CD4-positive, alpha-beta T cell (primary cell): Measurements from ENCODE around the gene CELF4. TPM values are rescaled to one million over a fixed set of nuclear protein-coding genes. Genes with fewer than 3 reads are reported as not detected.

ENCODE experiments used
- ATAC-seq: fragments of 200-7000 bp; cut with Tn5 transposase; one replicate; pipeline ENCODE4 v1.10.0; 2022; ENCODE audit warnings: mild to moderate bottlenecking; ENCODE audit not compliant: poor library complexity
- CTCF ChIA-PET: fragments of 350-600 bp; sonication (Branson Sonifier 250); formaldehyde crosslinking; loops from one replicate; lab custom pipeline; 2021; ENCODE audit warnings: antibody characterized with exemption, inconsistent platforms; lab: Charles Lee
- POLR2A ChIA-PET: fragments of 350-600 bp; sonication (Branson Sonifier 250); formaldehyde crosslinking; loops from one replicate; lab custom pipeline; 2021; ENCODE audit warnings: antibody characterized with exemption, inconsistent platforms; lab: Charles Lee
- DNase-seq, 14 experiments: peaks; one replicate each; pipeline ENCODE4 v3.0.0-alpha.2; 2013 to 2020; ENCODE audit warnings: mixed read lengths in 2 of 14
- H3K27ac ChIP-seq, 2 donors: one replicate each; pipeline versions ENCODE4 v1.5.1 to v1.7.0; 2013; ENCODE audit warnings: low read length in 2 of 2, low read depth in 1 of 2, mild to moderate bottlenecking in 1 of 2
- H3K27me3 ChIP-seq, 2 experiments: 1 replicate in 1 of 2; 2 replicates in 1 of 2; pipeline versions ENCODE4 v1.6.1 to v1.7.0; 2013; ENCODE audit warnings: low read length in 2 of 2, control low read depth in 1 of 2, mild to moderate bottlenecking in 1 of 2, moderate library complexity in 1 of 2; ENCODE audit not compliant: insufficient read depth in 2 of 2, control insufficient read depth in 1 of 2
- H3K36me3 ChIP-seq: one replicate; pipeline ENCODE4 v1.6.1; 2013; ENCODE audit warnings: low read length, control low read depth; ENCODE audit not compliant: insufficient read depth
- H3K4me1 ChIP-seq: one replicate; pipeline ENCODE4 v1.6.1; 2013; ENCODE audit warnings: low read length, control low read depth; ENCODE audit not compliant: insufficient read depth
- H3K4me3 ChIP-seq: one replicate; pipeline ENCODE4 v1.5.1; 2013; ENCODE audit warnings: mild to moderate bottlenecking, low read length, moderate library complexity
- H3K9me3 ChIP-seq, 2 experiments: 1 replicate in 1 of 2; 2 replicates in 1 of 2; pipeline versions ENCODE4 v1.6.1 to v1.7.0; 2013; ENCODE audit warnings: low read length in 2 of 2, mild to moderate bottlenecking in 2 of 2, control low read depth in 1 of 2, moderate library complexity in 1 of 2; ENCODE audit not compliant: control insufficient read depth in 1 of 2, insufficient read depth in 1 of 2
- H3K27ac Mint-ChIP-seq: one replicate; pipeline ENCODE4 v1.8.0; 2020; ENCODE audit warnings: mixed read lengths
- H3K27me3 Mint-ChIP-seq: one replicate; pipeline ENCODE4 v1.8.0; 2021; ENCODE audit warnings: mixed read lengths
- H3K36me3 Mint-ChIP-seq: one replicate; pipeline ENCODE4 v1.8.0; 2021; ENCODE audit warnings: low read depth, mixed read lengths
- H3K4me1 Mint-ChIP-seq: one replicate; pipeline ENCODE4 v1.8.0; 2021; ENCODE audit warnings: low read depth, mixed read lengths
- H3K4me3 Mint-ChIP-seq: one replicate; pipeline ENCODE4 v1.8.0; 2020; ENCODE audit warnings: mild to moderate bottlenecking, mixed read lengths
- H3K9me3 Mint-ChIP-seq: one replicate; pipeline ENCODE4 v1.8.0; 2020; ENCODE audit warnings: mixed read lengths
- intact Hi-C, 2 experiments: fragments of 100-400 bp; cut with DNase I in 1 of 2; cut with micrococcal nuclease in 1 of 2; formaldehyde crosslinking; loops; one replicate each; pipeline versions ENCODE4 v1.15.1 to v1.9.0; 2023 to 2025; cut with DNase I, micrococcal nuclease
- total RNA-seq, 174 experiments: library from RNA in 2 of 174; stranded (reverse) in 2 of 174; gene quantifications; one replicate each; pipeline ENCODE4 v1.2.3 and lab custom pipeline; 2021 to 2026
- TF ChIP-seq, protein P1 (sequence below): fragments of 200-600 bp; IDR thresholded peaks from one replicate; pipeline ENCODE4 v1.8.0; 2022; ENCODE audit warnings: antibody characterized with exemption, mild to moderate bottlenecking

The CELF4 gene
- total RNA-seq, 2 experiments from 2014 or later, result not detected

DNA sequence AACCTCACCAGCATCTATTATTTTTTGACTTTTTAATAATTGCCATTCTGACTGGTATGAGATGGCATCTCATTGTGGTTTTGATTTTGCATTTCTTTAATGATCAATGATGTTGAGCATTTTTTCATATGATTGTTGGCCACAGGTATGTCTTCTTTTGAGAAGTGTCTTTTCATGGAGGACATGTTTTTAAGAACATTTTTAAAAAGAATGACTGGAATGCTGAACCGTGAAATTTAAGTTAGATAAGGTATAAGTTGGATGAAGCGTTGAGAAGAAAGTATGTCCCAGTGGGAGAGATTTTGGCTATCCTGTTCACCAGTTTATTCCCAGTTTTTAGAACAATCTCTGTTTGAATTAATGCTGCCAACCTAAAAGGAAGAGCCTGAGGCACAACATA, 365.9 kb downstream of the CELF4 start:
- POLR2A ChIA-PET, result no interaction called here
- no peak overlapping the region for H3K27ac ChIP-seq
- no peaks in the 10 kb centered on the region for H3K36me3 ChIP-seq
- no peak for DNase-seq
- TF ChIP-seq, protein P1, sequence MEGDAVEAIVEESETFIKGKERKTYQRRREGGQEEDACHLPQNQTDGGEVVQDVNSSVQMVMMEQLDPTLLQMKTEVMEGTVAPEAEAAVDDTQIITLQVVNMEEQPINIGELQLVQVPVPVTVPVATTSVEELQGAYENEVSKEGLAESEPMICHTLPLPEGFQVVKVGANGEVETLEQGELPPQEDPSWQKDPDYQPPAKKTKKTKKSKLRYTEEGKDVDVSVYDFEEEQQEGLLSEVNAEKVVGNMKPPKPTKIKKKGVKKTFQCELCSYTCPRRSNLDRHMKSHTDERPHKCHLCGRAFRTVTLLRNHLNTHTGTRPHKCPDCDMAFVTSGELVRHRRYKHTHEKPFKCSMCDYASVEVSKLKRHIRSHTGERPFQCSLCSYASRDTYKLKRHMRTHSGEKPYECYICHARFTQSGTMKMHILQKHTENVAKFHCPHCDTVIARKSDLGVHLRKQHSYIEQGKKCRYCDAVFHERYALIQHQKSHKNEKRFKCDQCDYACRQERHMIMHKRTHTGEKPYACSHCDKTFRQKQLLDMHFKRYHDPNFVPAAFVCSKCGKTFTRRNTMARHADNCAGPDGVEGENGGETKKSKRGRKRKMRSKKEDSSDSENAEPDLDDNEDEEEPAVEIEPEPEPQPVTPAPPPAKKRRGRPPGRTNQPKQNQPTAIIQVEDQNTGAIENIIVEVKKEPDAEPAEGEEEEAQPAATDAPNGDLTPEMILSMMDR, result no peak
- peaks cover 86% of the 10 kb centered on the region for H3K36me3 Mint-ChIP-seq
- peaks cover 12 to 14% of the 10 kb centered on the region in 2 experiments for H3K9me3 ChIP-seq
- CTCF ChIA-PET, result no interaction called here
- no peaks in the 10 kb centered on the region for H3K4me1 Mint-ChIP-seq
- no peaks in the 10 kb centered on the region for H3K27me3 Mint-ChIP-seq
- no peaks in the 10 kb centered on the region for H3K4me1 ChIP-seq
- H3K27me3 ChIP-seq, result no peaks in the 10 kb centered on the region
- no peak overlapping the region for H3K4me3 Mint-ChIP-seq
- peaks cover 22% of the 10 kb centered on the region for H3K9me3 Mint-ChIP-seq
- intact Hi-C loops, result no loop called here
- no peak for ATAC-seq
- H3K4me3 ChIP-seq, result no peak overlapping the region
- H3K27ac Mint-ChIP-seq, result no peak overlapping the region
